H9 (cell line): ENCODE data around the gene TRIOBP. TPM values are rescaled to one million over a fixed set of nuclear protein-coding genes. Genes with fewer than 3 reads are reported as not detected.

Experiments
- DNase-seq: peaks from one replicate; pipeline ENCODE4 v3.0.0-alpha.2; 2017
- H2AFZ ChIP-seq: one replicate; pipeline ENCODE4 v1.6.1; 2013; ENCODE audit warnings: mild to moderate bottlenecking, low read length, control low read depth, moderate library complexity
- H2AK5ac ChIP-seq: 2 replicates; pipeline ENCODE4 v1.6.1; 2013; ENCODE audit warnings: low read length, control low read depth, mixed read lengths; ENCODE audit not compliant: insufficient read length
- H2BK120ac ChIP-seq: one replicate; pipeline ENCODE4 v1.6.1; 2013; ENCODE audit warnings: low read depth, mild to moderate bottlenecking, low read length, control low read depth, inconsistent platforms; ENCODE audit not compliant: poor library complexity, severe bottlenecking
- H2BK12ac ChIP-seq: 2 replicates; pipeline ENCODE4 v1.6.1; 2013; ENCODE audit warnings: low read length, control low read depth, mixed read lengths, low read depth; ENCODE audit not compliant: insufficient read length
- H2BK15ac ChIP-seq: 2 replicates; pipeline ENCODE4 v1.6.1; 2013; ENCODE audit warnings: low read depth, low read length, control low read depth
- H2BK20ac ChIP-seq: one replicate; pipeline ENCODE4 v1.6.1; 2013; ENCODE audit warnings: low read depth, mild to moderate bottlenecking, low read length, control low read depth, inconsistent platforms; ENCODE audit not compliant: poor library complexity, severe bottlenecking
- H2BK5ac ChIP-seq: 2 replicates; pipeline ENCODE4 v1.6.1; 2013; ENCODE audit warnings: low read length, control low read depth, mixed read lengths; ENCODE audit not compliant: insufficient read length
- H3K14ac ChIP-seq: 2 replicates; pipeline ENCODE4 v1.6.1; 2013; ENCODE audit warnings: low read length, control low read depth; ENCODE audit not compliant: insufficient read depth
- H3K18ac ChIP-seq: 2 replicates; pipeline ENCODE4 v1.6.1; 2013; ENCODE audit warnings: low read depth, mild to moderate bottlenecking, mixed read lengths, low read length, control low read depth; ENCODE audit not compliant: insufficient read length
- H3K23ac ChIP-seq: 2 replicates; pipeline ENCODE4 v1.6.1; 2013; ENCODE audit warnings: low read length, control low read depth, mixed read lengths, low read depth; ENCODE audit not compliant: insufficient read length
- H3K23me2 ChIP-seq: 2 replicates; pipeline ENCODE4 v1.6.1; 2013; ENCODE audit warnings: low read depth, mild to moderate bottlenecking, mixed read lengths, low read length, control low read depth; ENCODE audit not compliant: insufficient read length, poor library complexity, severe bottlenecking
- H3K27ac ChIP-seq: 2 replicates; pipeline ENCODE4 v1.5.1; 2013; ENCODE audit warnings: low read length, control low read depth, mixed read lengths, low read depth; ENCODE audit not compliant: insufficient read length
- H3K27me3 ChIP-seq: 2 replicates; pipeline ENCODE4 v1.6.1; 2013; ENCODE audit warnings: low read length, control low read depth, inconsistent platforms; ENCODE audit not compliant: insufficient read depth
- H3K4ac ChIP-seq: 2 replicates; pipeline ENCODE4 v1.6.1; 2013; ENCODE audit warnings: low read depth, mild to moderate bottlenecking, control low read depth, inconsistent platforms, low read length, moderate library complexity
- H3K4me1 ChIP-seq: 2 replicates; pipeline ENCODE4 v1.6.1; 2013; ENCODE audit warnings: low read length, control low read depth, inconsistent platforms; ENCODE audit not compliant: insufficient read depth
- H3K4me2 ChIP-seq: 2 replicates; pipeline ENCODE4 v1.6.1; 2013; ENCODE audit warnings: low read length, control low read depth, mixed read lengths; ENCODE audit not compliant: insufficient read length, insufficient read depth
- H3K56ac ChIP-seq: 2 replicates; pipeline ENCODE4 v1.6.1; 2013; ENCODE audit warnings: low read depth, mild to moderate bottlenecking, mixed read lengths, low read length, control low read depth; ENCODE audit not compliant: insufficient read length
- H3K79me1 ChIP-seq: 2 replicates; pipeline ENCODE4 v1.6.1; 2013; ENCODE audit warnings: low read depth, mild to moderate bottlenecking, moderate library complexity, low read length, control low read depth, inconsistent platforms; ENCODE audit not compliant: insufficient read depth, poor library complexity, severe bottlenecking
- H3K79me2 ChIP-seq: 2 replicates; pipeline ENCODE4 v1.6.1; 2013; ENCODE audit warnings: low read length, control low read depth, inconsistent platforms; ENCODE audit not compliant: insufficient read depth
- H3K9ac ChIP-seq: 2 replicates; pipeline ENCODE4 v1.6.1; 2013; ENCODE audit warnings: low read length, control low read depth, mixed read lengths; ENCODE audit not compliant: insufficient read length; ENCODE audit errors: extremely low read depth
- H3K9me3 ChIP-seq: one replicate; pipeline ENCODE4 v1.6.1; 2013; ENCODE audit warnings: low read depth, low read length, inconsistent platforms; ENCODE audit not compliant: control insufficient read depth
- H3T11ph ChIP-seq: one replicate; pipeline ENCODE4 v1.6.1; 2013; ENCODE audit warnings: mild to moderate bottlenecking, low read length, control low read depth, inconsistent platforms
- H4K20me1 ChIP-seq: one replicate; pipeline ENCODE4 v1.6.1; 2013; ENCODE audit not compliant: control insufficient read depth, insufficient read length, insufficient read depth
- H4K5ac ChIP-seq: 2 replicates; pipeline ENCODE4 v1.6.1; 2013; ENCODE audit warnings: low read depth, mild to moderate bottlenecking, mixed read lengths, low read length, control low read depth; ENCODE audit not compliant: insufficient read length
- H4K8ac ChIP-seq: replicated peaks from 2 replicates; pipeline ENCODE4 v1.6.1; 2013; ENCODE audit warnings: low read length, control low read depth, mixed read lengths, low read depth; ENCODE audit not compliant: insufficient read length
- H4K91ac ChIP-seq: 2 replicates; pipeline ENCODE4 v1.6.1; 2013; ENCODE audit warnings: low read depth, mild to moderate bottlenecking, moderate library complexity, mixed read lengths, low read length, control low read depth; ENCODE audit not compliant: insufficient read length
- H3K27ac Mint-ChIP-seq, 3 experiments: 2 replicates in 2 of 3; 3 replicates in 1 of 3; pipeline ENCODE4 v1.8.0; 2020 to 2021; ENCODE audit warnings: mixed read lengths in 3 of 3, mild to moderate bottlenecking in 1 of 3, moderate library complexity in 1 of 3
- H3K27me3 Mint-ChIP-seq: 2 replicates; pipeline ENCODE4 v1.8.0; 2021; ENCODE audit warnings: low read depth, mild to moderate bottlenecking, moderate library complexity, mixed read lengths
- H3K36me3 Mint-ChIP-seq, 3 experiments: 2 replicates in 2 of 3; 3 replicates in 1 of 3; pipeline ENCODE4 v1.8.0; 2020 to 2021; ENCODE audit warnings: low read depth in 3 of 3, mixed read lengths in 3 of 3; ENCODE audit not compliant: insufficient read depth in 1 of 3
- H3K4me1 Mint-ChIP-seq, 2 experiments: 2 replicates each; pipeline ENCODE4 v1.8.0; 2020; ENCODE audit warnings: mixed read lengths in 2 of 2
- H3K4me3 Mint-ChIP-seq, 2 experiments: 2 replicates in 1 of 2; 3 replicates in 1 of 2; pipeline ENCODE4 v1.8.0; 2020 to 2021; ENCODE audit warnings: mild to moderate bottlenecking in 2 of 2, mixed read lengths in 2 of 2, moderate library complexity in 1 of 2
- H3K9me3 Mint-ChIP-seq, 2 experiments: 2 replicates in 1 of 2; 3 replicates in 1 of 2; pipeline ENCODE4 v1.8.0; 2020; ENCODE audit warnings: mild to moderate bottlenecking in 2 of 2, mixed read lengths in 2 of 2, moderate library complexity in 1 of 2
- CTCF ChIP-seq: fragments of 200-600 bp; sonication (generic); conservative IDR thresholded peaks from 3 replicates; pipeline ENCODE4 v1.8.0; 2021; ENCODE audit warnings: antibody characterized with exemption, mild to moderate bottlenecking
- WGBS: extraction: QIAGEN DNeasy Blood & Tissue Kit; methylation state at CpG from one replicate; pipeline ENCODE4 v1.1.7; 2013; ENCODE audit warnings: missing lambda C conversion rate, low lambda C conversion rate, mixed read lengths; ENCODE audit not compliant: insufficient read length; ENCODE audit errors: extremely low coverage; 5-methylcytosine and 5-hydroxymethylcytosine counted together
- total RNA-seq: library from RNA; stranded (reverse); gene quantifications from 2 replicates; pipeline ENCODE4 v1.2.1, GENCODE V29; 2021

TRIOBP gene
- total RNA-seq, 1 experiment from 2014 or later = 52.7 TPM

GRCh38 chr22:37744589-37744988, 47.7 kb downstream of the TRIOBP start:
- H2BK20ac ChIP-seq = no peak overlapping the region
- no peak for DNase-seq
- H3K23ac ChIP-seq = no peak overlapping the region
- no peaks in the 10 kb centered on the region for H3K79me1 ChIP-seq
- H3K4ac ChIP-seq = no peak overlapping the region
- no peak overlapping the region for H3K4me2 ChIP-seq
- no peak overlapping the region for H4K91ac ChIP-seq
- WGBS = no CpG with 5 or more reads among the region's 6 CpGs
- no peaks in the 10 kb centered on the region for H3K9me3 Mint-ChIP-seq
- peaks cover 19 to 34% of the 10 kb centered on the region in 2 experiments for H3K4me1 Mint-ChIP-seq
- H3K23me2 ChIP-seq = peaks cover 8% of the 10 kb centered on the region
- no peaks in the 10 kb centered on the region for H3K9me3 ChIP-seq
- peaks cover 6% of the 10 kb centered on the region; the same call in 1 of the 2 replicates for H3K27me3 ChIP-seq
- no peak overlapping the region for H3K27ac Mint-ChIP-seq
- H3K56ac ChIP-seq = no peak overlapping the region
- no peak overlapping the region for H3K27ac ChIP-seq
- H3K27me3 Mint-ChIP-seq = peaks cover 39% of the 10 kb centered on the region
- H3K14ac ChIP-seq = no peak overlapping the region
- H2BK12ac ChIP-seq = no peak overlapping the region
- H4K20me1 ChIP-seq = no peaks in the 10 kb centered on the region
- no peak overlapping the region for H3K18ac ChIP-seq
- no peaks in the 10 kb centered on the region for H3K4me1 ChIP-seq
- H3K79me2 ChIP-seq = no peaks in the 10 kb centered on the region
- H3T11ph ChIP-seq = no peak overlapping the region
- H2BK120ac ChIP-seq = no peak overlapping the region
- no peak overlapping the region for H3K9ac ChIP-seq
- peaks cover 3 to 24% (median 21%) of the 10 kb centered on the region in 3 experiments; a peak in 6 of 7 replicates for H3K36me3 Mint-ChIP-seq
- peak overlapping the region; percentile 75 to 81 for H3K4me3 Mint-ChIP-seq
- no peak overlapping the region for H2AFZ ChIP-seq
- no peak overlapping the region for H2BK5ac ChIP-seq
- H2AK5ac ChIP-seq = no peak overlapping the region
- no peak overlapping the region for H4K8ac ChIP-seq
- peak; percentile 25; the same call in 1 of the 3 replicates for TF ChIP-seq CTCF
- no peak overlapping the region for H2BK15ac ChIP-seq
- no peak overlapping the region for H4K5ac ChIP-seq
